Lower leg skin (tissue), 4 donors: ENCODE measurements around the gene ABL2. TPM values are rescaled to one million over a fixed set of nuclear protein-coding genes. Genes with fewer than 3 reads are reported as not detected.
"Not testable (repeated sequence)": the region's sequence is repeated elsewhere in the genome, so short reads cannot be mapped to it uniquely, and the experiment has no call there.

Experiments
- DNase-seq, 2 donors: peaks; one replicate each; pipeline ENCODE4 v3.0.0-alpha.2; 2019; ENCODE audit warnings: low spot score in 2 of 2
- H3K4me3 ChIP-seq: fragments of 200-600 bp; sonication (generic); 2 replicates; pipeline ENCODE4 v1.5.1; 2017; ENCODE audit warnings: mild to moderate bottlenecking, low read depth; ENCODE audit not compliant: poor library complexity, severe bottlenecking
- CTCF ChIP-seq, 3 donors: fragments of 450-650 bp; IDR thresholded peaks; one replicate each; pipeline ENCODE4 v1.5.1; 2016; ENCODE audit warnings: antibody characterized with exemption in 3 of 3, mild to moderate bottlenecking in 3 of 3, moderate library complexity in 2 of 3
- POLR2A ChIP-seq, 2 donors: fragments of 450-650 bp; IDR thresholded peaks; one replicate each; pipeline ENCODE4 v1.6.1; 2016 to 2017; ENCODE audit warnings: antibody characterized with exemption in 2 of 2, mild to moderate bottlenecking in 1 of 2, moderate library complexity in 1 of 2
- WGBS, 2 donors: methylation state at CpG; one replicate each; pipeline ENCODE4 v1.1.5; 2018; 5-methylcytosine and 5-hydroxymethylcytosine counted together
- intact Hi-C: fragments of 100-400 bp; cut with DNase I; formaldehyde crosslinking; loops from one replicate; pipeline ENCODE4 v1.15.0; 2023; ENCODE audit warnings: low total_unique reads
- total RNA-seq, 4 donors: library from RNA; depleted of rRNA; stranded (reverse); fragments of >200 nt; gene quantifications; one replicate each; pipeline ENCODE4 v1.1.0, GENCODE V29; 2016

The ABL2 gene
- total RNA-seq, 4 donors from 2014 or later = 8.6 to 13.6 (median 11.5) TPM

DNA sequence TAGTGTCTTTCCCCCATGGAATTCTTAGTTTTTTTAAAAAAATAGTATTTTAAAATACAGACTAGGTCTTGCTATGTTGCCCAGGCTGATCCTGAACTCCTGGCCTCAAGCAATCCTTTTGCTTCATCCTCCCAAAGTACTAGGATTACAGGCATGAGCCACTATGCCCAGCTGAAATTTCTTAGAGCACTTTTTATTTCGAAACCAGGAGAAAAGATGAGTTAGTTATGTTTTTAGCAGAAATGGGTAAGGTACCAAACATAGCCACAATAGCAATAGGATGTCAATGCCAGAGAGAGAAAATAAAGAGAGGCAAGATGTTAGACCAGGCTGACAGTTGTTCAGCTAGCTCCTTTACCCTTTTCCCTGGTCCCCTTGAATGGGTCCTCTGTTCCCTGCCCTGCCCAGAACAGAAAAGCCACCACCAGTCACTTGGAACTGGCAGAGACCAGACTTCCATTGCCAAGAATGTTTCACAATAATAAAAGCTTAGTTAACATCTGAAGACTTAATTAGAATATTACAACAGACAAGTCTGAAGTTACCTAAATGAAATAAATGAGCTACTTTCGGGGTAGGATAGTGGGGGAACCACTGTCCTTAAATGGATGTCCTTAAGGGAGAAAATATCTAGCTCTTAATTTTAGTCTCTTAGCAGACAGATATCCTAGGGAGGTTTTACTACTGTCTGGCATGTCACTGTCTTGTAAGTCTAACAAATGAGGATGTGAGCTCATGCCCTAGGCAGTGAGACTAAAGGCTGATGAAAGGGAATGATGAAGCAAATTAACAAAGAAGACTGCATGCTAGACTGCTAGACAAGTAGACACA, 54.3 kb downstream of the ABL2 start:
- WGBS, 2 donors = 41 to 42% methylated on average over 2 of the region's 2 CpGs
- TF ChIP-seq CTCF (IDR thresholded peaks at IDR 0.05) (no peak), POLR2A (IDR thresholded peaks at IDR 0.05) (no peak)
- no peak overlapping the region for H3K4me3 ChIP-seq
- intact Hi-C loops = no loop called here
- DNase-seq = peak in 1 of 2 donors; percentile 43

DNA sequence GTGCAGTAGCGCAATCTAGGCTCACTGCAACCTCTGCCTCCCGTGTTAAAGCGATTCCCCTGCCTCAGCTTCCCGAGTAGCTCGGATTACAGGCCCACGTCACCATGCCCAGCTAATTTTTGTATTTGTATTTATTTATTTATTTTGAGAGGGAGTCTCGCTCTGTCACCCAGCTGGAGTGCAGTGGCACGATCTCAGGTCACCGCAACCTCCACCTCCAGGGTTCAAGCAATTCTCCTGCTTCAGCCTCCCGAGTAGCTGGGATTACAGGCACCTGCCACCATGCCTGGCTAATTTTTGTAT, 59.1 kb downstream of the ABL2 start:
- not testable (repeated sequence) for DNase-seq
- WGBS, 2 donors = 94 to 95% methylated on average over 10 of the region's 10 CpGs

GRCh38 chr1:179169616-179170467, 59.6 kb downstream of the ABL2 start:
- no peak overlapping the region for H3K4me3 ChIP-seq
- 58 to 59% methylated on average over 3 of the region's 3 CpGs for WGBS, 2 donors
- no peak for TF ChIP-seq POLR2A (IDR thresholded peaks at IDR 0.05)
- intact Hi-C loops = no loop called here
- DNase-seq = no peak

More for the DNA sequence above, 59.1 kb downstream of the ABL2 start:
- H3K4me3 ChIP-seq, intact Hi-C loops: not testable (repeated sequence)

GRCh38 chr1:179168536-179168935, 60.9 kb downstream of the ABL2 start:
- WGBS, 2 donors = 75 to 81% methylated on average over 3 of the region's 3 CpGs
- intact Hi-C loops = no loop called here
- no peak for TF ChIP-seq CTCF (IDR thresholded peaks at IDR 0.05)
- TF ChIP-seq POLR2A (IDR thresholded peaks at IDR 0.05) = no peak
- no peak overlapping the region for H3K4me3 ChIP-seq
- DNase-seq = no peak

DNA sequence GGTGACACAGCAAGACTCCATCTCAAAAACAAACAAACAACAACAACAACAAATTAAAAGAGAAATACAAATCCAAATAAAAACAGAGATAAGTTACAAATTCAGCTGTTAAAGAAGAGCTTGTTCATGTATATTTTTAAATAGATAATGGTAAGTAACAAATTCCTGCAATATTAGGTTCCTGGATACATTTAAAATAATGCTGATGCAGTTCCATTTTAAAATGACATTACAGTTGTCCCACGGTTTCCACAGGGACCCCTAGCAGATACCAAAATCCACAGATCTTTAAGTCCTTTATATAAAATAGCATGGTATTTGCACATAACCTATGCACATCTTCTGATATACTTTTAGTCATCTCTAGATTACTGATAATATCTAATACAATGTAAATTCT, 61.5 kb downstream of the ABL2 start:
- WGBS, 2 donors = 85 to 88% methylated on average over 1 of the region's 1 CpG
- intact Hi-C loops = no loop called here

GRCh38 chr1:179167418-179167777, 62.1 kb downstream of the ABL2 start:
- intact Hi-C loops = no loop called here
- H3K4me3 ChIP-seq = no peak overlapping the region
- WGBS, 2 donors = 76 to 85% methylated on average over 1 of the region's 1 CpG
- TF ChIP-seq POLR2A (IDR thresholded peaks at IDR 0.05) = no peak
- TF ChIP-seq CTCF (IDR thresholded peaks at IDR 0.05) = no peak
- DNase-seq = no peak

More for the DNA sequence above, 61.5 kb downstream of the ABL2 start:
- DNase-seq = no peak
- TF ChIP-seq POLR2A (IDR thresholded peaks at IDR 0.05) = no peak
- no peak overlapping the region for H3K4me3 ChIP-seq

- no peak for TF ChIP-seq POLR2A (IDR thresholded peaks at IDR 0.05)
- no peak for TF ChIP-seq CTCF (IDR thresholded peaks at IDR 0.05)
- H3K4me3 ChIP-seq = no peak overlapping the region
- no peak for DNase-seq
- intact Hi-C loops = no loop called here
- whole genome bisulfite sequencing, 2 donors = 63 to 64% methylated on average over 8 of the region's 8 CpGs
These were observed 62.6 kb downstream of the ABL2 start for GRCh38 chr1:179166663-179167417.
